ENCODE data around the gene PLCB3. TPM values are rescaled to one million over a fixed set of nuclear protein-coding genes. Genes with fewer than 3 reads are reported as not detected.
A peak's percentile ranks its signal among the peaks of the same experiment; 100 is the strongest.

Gene PLCB3
- polyA plus RNA-seq, 1 donor from 2014 or later: 2.1 TPM

GRCh38 chr11:64264371-64264852, 13.1 kb downstream of the PLCB3 start:
- Histone ChIP-seq H3K36me3 (ENCODE audit: insufficient read depth, low read length) (no peaks in the 10 kb centered on the region), H3K79me2 (replicated peaks; ENCODE audit: insufficient read depth, low read length) (no peaks in the 10 kb centered on the region), H3K4me2 (ENCODE audit: low read length) (no peak overlapping the region), H3F3A (ENCODE audit: insufficient read depth, low read length, poor library complexity, severe bottlenecking) (no peaks in the 10 kb centered on the region), H2AFZ (ENCODE audit: low read depth, low read length) (no peak overlapping the region), H3K27ac (ENCODE audit: low read length) (no peak overlapping the region), H3K27me3 (ENCODE audit: insufficient read depth, low read depth, low read length) (no peaks in the 10 kb centered on the region), H3K9me3 (ENCODE audit: low read length) (no peaks in the 10 kb centered on the region), H3K9me2 (ENCODE audit: insufficient read depth, low read length) (no peaks in the 10 kb centered on the region), H3K9ac (ENCODE audit: low read length) (peak overlapping the region; percentile 20), H3K4me3 (ENCODE audit: low read length) (no peak overlapping the region), H4K20me1 (ENCODE audit: insufficient read depth) (no peaks in the 10 kb centered on the region)
- TF ChIP-seq, protein P1, sequence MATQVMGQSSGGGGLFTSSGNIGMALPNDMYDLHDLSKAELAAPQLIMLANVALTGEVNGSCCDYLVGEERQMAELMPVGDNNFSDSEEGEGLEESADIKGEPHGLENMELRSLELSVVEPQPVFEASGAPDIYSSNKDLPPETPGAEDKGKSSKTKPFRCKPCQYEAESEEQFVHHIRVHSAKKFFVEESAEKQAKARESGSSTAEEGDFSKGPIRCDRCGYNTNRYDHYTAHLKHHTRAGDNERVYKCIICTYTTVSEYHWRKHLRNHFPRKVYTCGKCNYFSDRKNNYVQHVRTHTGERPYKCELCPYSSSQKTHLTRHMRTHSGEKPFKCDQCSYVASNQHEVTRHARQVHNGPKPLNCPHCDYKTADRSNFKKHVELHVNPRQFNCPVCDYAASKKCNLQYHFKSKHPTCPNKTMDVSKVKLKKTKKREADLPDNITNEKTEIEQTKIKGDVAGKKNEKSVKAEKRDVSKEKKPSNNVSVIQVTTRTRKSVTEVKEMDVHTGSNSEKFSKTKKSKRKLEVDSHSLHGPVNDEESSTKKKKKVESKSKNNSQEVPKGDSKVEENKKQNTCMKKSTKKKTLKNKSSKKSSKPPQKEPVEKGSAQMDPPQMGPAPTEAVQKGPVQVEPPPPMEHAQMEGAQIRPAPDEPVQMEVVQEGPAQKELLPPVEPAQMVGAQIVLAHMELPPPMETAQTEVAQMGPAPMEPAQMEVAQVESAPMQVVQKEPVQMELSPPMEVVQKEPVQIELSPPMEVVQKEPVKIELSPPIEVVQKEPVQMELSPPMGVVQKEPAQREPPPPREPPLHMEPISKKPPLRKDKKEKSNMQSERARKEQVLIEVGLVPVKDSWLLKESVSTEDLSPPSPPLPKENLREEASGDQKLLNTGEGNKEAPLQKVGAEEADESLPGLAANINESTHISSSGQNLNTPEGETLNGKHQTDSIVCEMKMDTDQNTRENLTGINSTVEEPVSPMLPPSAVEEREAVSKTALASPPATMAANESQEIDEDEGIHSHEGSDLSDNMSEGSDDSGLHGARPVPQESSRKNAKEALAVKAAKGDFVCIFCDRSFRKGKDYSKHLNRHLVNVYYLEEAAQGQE (IDR thresholded peaks at IDR 0.05; ENCODE audit: borderline replicate concordance): no peak
- TF ChIP-seq CTCF (IDR thresholded peaks at IDR 0.05; ENCODE audit: poor library complexity, severe bottlenecking): no peak
- no peak for TF ChIP-seq RAD21 (conservative IDR thresholded peaks at IDR 0.05)
- no peak for TF ChIP-seq EP300 (conservative IDR thresholded peaks at IDR 0.05; ENCODE audit: poor library complexity, severe bottlenecking)
- TF ChIP-seq TAF1 (IDR thresholded peaks at IDR 0.05; ENCODE audit: low read depth): no peak
- TF ChIP-seq MXI1 (conservative IDR thresholded peaks at IDR 0.05; ENCODE audit: poor library complexity, severe bottlenecking): no peak
- TF ChIP-seq EZH2 (IDR thresholded peaks at IDR 0.05; ENCODE audit: borderline replicate concordance, insufficient read depth, low read length, poor library complexity, severe bottlenecking): no peak
- TF ChIP-seq SMC3 (conservative IDR thresholded peaks at IDR 0.05; ENCODE audit: poor library complexity): no peak
- no peak for TF ChIP-seq POLR2AphosphoS5 (IDR thresholded peaks at IDR 0.05)

DNA sequence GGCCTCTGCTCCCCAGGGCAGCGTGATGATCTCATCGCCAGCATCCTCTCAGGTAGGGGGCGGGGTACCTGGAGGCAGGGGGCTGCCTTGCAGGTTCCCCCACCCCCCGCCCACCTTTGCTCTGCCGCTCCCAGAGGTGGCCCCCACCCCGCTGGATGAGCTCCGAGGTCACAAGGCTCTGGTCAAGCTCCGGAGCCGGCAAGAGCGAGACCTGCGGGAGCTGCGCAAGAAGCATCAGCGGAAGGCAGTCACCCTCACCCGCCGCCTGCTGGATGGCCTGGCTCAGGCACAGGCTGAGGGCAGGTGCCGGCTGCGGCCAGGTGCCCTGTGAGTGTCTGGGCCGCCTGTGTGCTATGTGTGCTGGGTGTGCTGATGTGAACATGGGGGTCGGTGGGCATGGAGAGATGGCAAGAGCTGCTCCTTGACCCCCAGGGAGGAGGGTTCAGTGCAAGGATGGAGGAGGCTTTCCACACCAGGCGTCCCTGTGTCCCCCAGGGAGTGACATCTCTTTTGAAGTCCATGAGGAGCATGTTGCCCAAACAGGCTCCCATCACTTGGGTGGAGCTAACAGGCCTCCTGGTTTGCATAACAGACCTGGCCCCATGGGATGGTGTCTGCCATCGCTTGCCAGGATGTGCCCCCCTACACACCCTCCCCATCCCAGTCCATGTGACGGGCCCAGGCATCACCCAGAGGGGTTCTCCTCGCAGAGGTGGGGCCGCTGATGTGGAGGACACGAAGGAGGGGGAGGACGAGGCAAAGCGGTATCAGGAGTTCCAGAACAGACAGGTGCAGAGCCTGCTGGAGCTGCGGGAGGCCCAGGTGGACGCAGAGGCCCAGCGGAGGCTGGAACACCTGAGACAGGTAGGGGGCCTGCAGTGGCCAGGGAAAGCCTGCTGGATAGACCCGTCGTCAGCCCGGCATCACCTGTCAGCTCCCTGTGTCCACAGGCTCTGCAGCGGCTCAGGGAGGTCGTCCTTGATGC, 14.1 kb downstream of the PLCB3 start:
- Histone ChIP-seq H3K9ac (ENCODE audit: low read length) (no peak overlapping the region), H4K20me1 (ENCODE audit: insufficient read depth) (no peaks in the 10 kb centered on the region), H3K79me2 (replicated peaks; ENCODE audit: insufficient read depth, low read length) (no peaks in the 10 kb centered on the region), H3K27me3 (ENCODE audit: insufficient read depth, low read depth, low read length) (no peaks in the 10 kb centered on the region), H2AFZ (ENCODE audit: low read depth, low read length) (no peak overlapping the region), H3K9me2 (ENCODE audit: insufficient read depth, low read length) (no peaks in the 10 kb centered on the region), H3K9me3 (ENCODE audit: low read length) (no peaks in the 10 kb centered on the region), H3K4me2 (ENCODE audit: low read length) (no peak overlapping the region), H3K36me3 (ENCODE audit: insufficient read depth, low read length) (no peaks in the 10 kb centered on the region), H3K27ac (ENCODE audit: low read length) (no peak overlapping the region), H3F3A (ENCODE audit: insufficient read depth, low read length, poor library complexity, severe bottlenecking) (peaks cover 4% of the 10 kb centered on the region), H3K4me3 (ENCODE audit: low read length) (no peak overlapping the region)
- TF ChIP-seq RAD21 (conservative IDR thresholded peaks at IDR 0.05) (no peak), MXI1 (conservative IDR thresholded peaks at IDR 0.05; ENCODE audit: poor library complexity, severe bottlenecking) (no peak)
